HepG2 (cell line): Measurements from ENCODE around the gene LIN7A. TPM values are rescaled to one million over a fixed set of nuclear protein-coding genes. Genes with fewer than 3 reads are reported as not detected.

Source experiments
- MATR3 ChIP-seq: sonication (generic); formaldehyde crosslinking; IDR thresholded peaks from 2 replicates; pipeline ENCODE4 v1.4.0; 2020; ENCODE audit warnings: missing genetic modification reagents
- PITX1 ChIP-seq: sonication (generic); formaldehyde crosslinking; IDR thresholded peaks from 2 replicates; pipeline ENCODE4 v1.5.1; 2020; ENCODE audit warnings: mild to moderate bottlenecking, missing genetic modification reagents
- PLRG1 ChIP-seq: fragments of 450-650 bp; conservative IDR thresholded peaks from 2 replicates; pipeline ENCODE4 v1.6.1; 2016
- SKI ChIP-seq: fragments of 450-650 bp; IDR thresholded peaks from one replicate; pipeline ENCODE4 v1.6.1; 2018; ENCODE audit warnings: mild to moderate bottlenecking; ENCODE audit not compliant: partially characterized antibody
- SYNCRIP ChIP-seq: fragments of 200-400 bp; formaldehyde crosslinking; IDR thresholded peaks from 2 replicates; pipeline ENCODE4 v1.6.1; 2018; ENCODE audit warnings: mild to moderate bottlenecking, low read depth, low read length; ENCODE audit not compliant: insufficient read depth
- TAF1 ChIP-seq: sonication (generic); formaldehyde crosslinking; IDR thresholded peaks from 2 replicates; pipeline ENCODE4 v1.4.0; 2020; ENCODE audit warnings: missing genetic modification reagents
- TAF15 ChIP-seq: fragments of 200-400 bp; formaldehyde crosslinking; IDR thresholded peaks from one replicate; pipeline ENCODE4 v1.6.1; 2018; ENCODE audit warnings: mild to moderate bottlenecking, low read depth, low read length; ENCODE audit not compliant: poor library complexity, severe bottlenecking
- ZNF121 ChIP-seq: sonication (generic); formaldehyde crosslinking; IDR thresholded peaks from 2 replicates; pipeline ENCODE4 v1.5.0; 2020; ENCODE audit warnings: mild to moderate bottlenecking, missing genetic modification reagents
- ZNF274 ChIP-seq: sonication (generic); formaldehyde crosslinking; IDR thresholded peaks from 2 replicates; pipeline ENCODE4 v1.5.1; 2020; ENCODE audit warnings: mild to moderate bottlenecking, missing genetic modification reagents
- ZNF460 ChIP-seq: sonication (generic); formaldehyde crosslinking; IDR thresholded peaks from 2 replicates; pipeline ENCODE4 v1.5.1; 2020; ENCODE audit warnings: missing genetic modification reagents, mild to moderate bottlenecking, borderline replicate concordance
- ZNF530 ChIP-seq: sonication (generic); formaldehyde crosslinking; IDR thresholded peaks from 2 replicates; pipeline ENCODE4 v1.5.0; 2020; ENCODE audit warnings: low read depth, mild to moderate bottlenecking, missing genetic modification reagents
- ZNF552 ChIP-seq: sonication (generic); formaldehyde crosslinking; IDR thresholded peaks from 2 replicates; pipeline ENCODE4 v1.9.0; 2022; ENCODE audit warnings: missing genetic modification reagents, mild to moderate bottlenecking, borderline replicate concordance
- ZNF577 ChIP-seq: sonication (generic); formaldehyde crosslinking; IDR thresholded peaks from 2 replicates; pipeline ENCODE4 v1.4.0; 2020; ENCODE audit warnings: mild to moderate bottlenecking, low read depth, missing genetic modification reagents, borderline replicate concordance
- ZNF749 ChIP-seq: sonication (generic); formaldehyde crosslinking; IDR thresholded peaks from 2 replicates; pipeline ENCODE4 v1.8.0; 2022; ENCODE audit warnings: mild to moderate bottlenecking, missing genetic modification reagents, moderate library complexity, borderline replicate concordance
- ZNF768 ChIP-seq: sonication (generic); formaldehyde crosslinking; IDR thresholded peaks from 2 replicates; pipeline ENCODE4 v1.4.0; 2020; ENCODE audit warnings: missing genetic modification reagents
- ZNF776 ChIP-seq: sonication (generic); formaldehyde crosslinking; IDR thresholded peaks from 2 replicates; pipeline ENCODE4 v1.4.0; 2020; ENCODE audit warnings: mild to moderate bottlenecking, missing genetic modification reagents
- polyA plus RNA-seq, 8 experiments: library from polyadenylated mRNA; depleted of rRNA in 3 of 8; stranded (reverse) in 7 of 8; unstranded in 1 of 8; fragments of >200 nt; fragmentation: Illumina TruSeq in 4 of 8; extraction: Trizol in 4 of 8; gene quantifications; 2 replicates each; pipeline versions ENCODE4 v1.2.1 to v1.2.3, GENCODE V29; 2011 to 2016; ENCODE audit warnings: low read depth in 4 of 8, missing spikeins in 1 of 8, mixed read lengths in 1 of 8; ENCODE audit not compliant: insufficient read depth in 1 of 8
- total RNA-seq, 5 experiments: library from RNA; depleted of rRNA; stranded (reverse); fragments of >200 nt; fragmentation: Illumina TruSeq; extraction: Trizol; gene quantifications; 2 replicates each; pipeline ENCODE4 v1.2.3, GENCODE V29; 2016; ENCODE audit warnings: low read depth in 1 of 5
- TF ChIP-seq, protein P1 (sequence below): sonication (generic); formaldehyde crosslinking; IDR thresholded peaks from 2 replicates; pipeline ENCODE4 v1.5.0; 2020; ENCODE audit warnings: missing genetic modification reagents
- TF ChIP-seq, protein P2 (sequence below): fragments of 450-650 bp; IDR thresholded peaks from 2 replicates; pipeline ENCODE4 v1.6.1; 2017
- TF ChIP-seq, protein P3 (sequence below): conservative IDR thresholded peaks from 2 replicates; pipeline ENCODE4 v1.6.1; 2018; ENCODE audit warnings: missing genetic modification reagents
- TF ChIP-seq, protein P4 (sequence below): sonication (generic); formaldehyde crosslinking; IDR thresholded peaks from 2 replicates; pipeline ENCODE4 v1.4.0; 2020; ENCODE audit warnings: missing genetic modification reagents

LIN7A gene
- total and polyA plus RNA-seq, 2 of the 13 experiments (the other 11 are each of a cell fraction or from before 2014, with no cell fraction given): 18.5 to 19.2 TPM

DNA sequence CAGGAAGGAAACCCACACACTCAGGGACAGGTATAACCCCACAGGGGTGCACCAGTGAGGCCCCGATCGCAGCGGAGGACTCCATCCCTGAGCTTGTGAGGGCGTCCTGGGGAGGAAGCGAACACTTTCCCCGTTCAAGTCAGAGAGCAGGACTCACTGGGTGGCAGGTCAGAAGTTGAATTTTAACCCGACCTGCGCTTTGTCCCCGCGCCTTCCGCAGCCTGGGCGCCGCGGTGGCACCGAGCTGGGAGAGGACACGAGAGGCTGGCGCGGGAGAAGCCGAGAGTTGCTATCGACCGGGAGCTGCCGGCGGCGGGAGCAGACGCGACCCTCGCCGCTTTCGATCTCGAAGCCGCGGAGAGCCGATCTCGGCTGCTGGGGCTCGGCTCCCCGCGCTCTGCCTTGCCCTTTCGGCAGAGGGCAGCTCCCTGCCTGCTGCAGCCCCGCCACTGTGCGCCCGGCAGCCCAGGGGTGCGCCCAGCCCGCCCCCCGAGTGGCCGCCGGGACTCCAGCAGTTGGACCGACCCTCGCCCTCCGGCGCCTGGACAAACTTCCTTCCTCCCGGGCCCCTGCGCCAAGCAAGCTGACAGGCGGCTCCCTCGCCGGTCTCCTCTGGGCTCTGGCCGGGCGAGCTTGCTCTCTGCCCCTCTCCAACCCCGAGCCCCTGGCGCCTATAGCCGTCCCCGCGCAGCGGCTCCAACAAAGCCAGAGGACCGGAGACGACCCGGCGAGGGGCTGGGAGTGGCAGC lies 918 bp downstream of the LIN7A start (continued):
- TF ChIP-seq ZNF768 (CRISPR knock-in tag): peak; percentile 36; the same call in 1 of the 2 replicates
- TF ChIP-seq, protein P1, sequence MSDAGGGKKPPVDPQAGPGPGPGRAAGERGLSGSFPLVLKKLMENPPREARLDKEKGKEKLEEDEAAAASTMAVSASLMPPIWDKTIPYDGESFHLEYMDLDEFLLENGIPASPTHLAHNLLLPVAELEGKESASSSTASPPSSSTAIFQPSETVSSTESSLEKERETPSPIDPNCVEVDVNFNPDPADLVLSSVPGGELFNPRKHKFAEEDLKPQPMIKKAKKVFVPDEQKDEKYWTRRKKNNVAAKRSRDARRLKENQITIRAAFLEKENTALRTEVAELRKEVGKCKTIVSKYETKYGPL: no peak
- TF ChIP-seq ZNF121 (CRISPR knock-in tag): no peak; the same call in 1 of the 2 replicates
- TF ChIP-seq PLRG1: no peak
- TF ChIP-seq MATR3: no peak
- no peak for TF ChIP-seq SYNCRIP
- TF ChIP-seq ZNF776 (CRISPR knock-in tag): peak; percentile 76
- TF ChIP-seq, protein P2, sequence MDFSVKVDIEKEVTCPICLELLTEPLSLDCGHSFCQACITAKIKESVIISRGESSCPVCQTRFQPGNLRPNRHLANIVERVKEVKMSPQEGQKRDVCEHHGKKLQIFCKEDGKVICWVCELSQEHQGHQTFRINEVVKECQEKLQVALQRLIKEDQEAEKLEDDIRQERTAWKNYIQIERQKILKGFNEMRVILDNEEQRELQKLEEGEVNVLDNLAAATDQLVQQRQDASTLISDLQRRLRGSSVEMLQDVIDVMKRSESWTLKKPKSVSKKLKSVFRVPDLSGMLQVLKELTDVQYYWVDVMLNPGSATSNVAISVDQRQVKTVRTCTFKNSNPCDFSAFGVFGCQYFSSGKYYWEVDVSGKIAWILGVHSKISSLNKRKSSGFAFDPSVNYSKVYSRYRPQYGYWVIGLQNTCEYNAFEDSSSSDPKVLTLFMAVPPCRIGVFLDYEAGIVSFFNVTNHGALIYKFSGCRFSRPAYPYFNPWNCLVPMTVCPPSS: no peak
- TF ChIP-seq TAF1 (CRISPR knock-in tag): peak; percentile 84
- TF ChIP-seq ZNF577 (CRISPR knock-in tag): no peak
- TF ChIP-seq ZNF530: no peak
- TF ChIP-seq ZNF749 (CRISPR knock-in tag): no peak; the same call in 1 of the 2 replicates
- TF ChIP-seq TAF15: no peak
- TF ChIP-seq ZNF274 (CRISPR knock-in tag): no peak
- TF ChIP-seq, protein P3, sequence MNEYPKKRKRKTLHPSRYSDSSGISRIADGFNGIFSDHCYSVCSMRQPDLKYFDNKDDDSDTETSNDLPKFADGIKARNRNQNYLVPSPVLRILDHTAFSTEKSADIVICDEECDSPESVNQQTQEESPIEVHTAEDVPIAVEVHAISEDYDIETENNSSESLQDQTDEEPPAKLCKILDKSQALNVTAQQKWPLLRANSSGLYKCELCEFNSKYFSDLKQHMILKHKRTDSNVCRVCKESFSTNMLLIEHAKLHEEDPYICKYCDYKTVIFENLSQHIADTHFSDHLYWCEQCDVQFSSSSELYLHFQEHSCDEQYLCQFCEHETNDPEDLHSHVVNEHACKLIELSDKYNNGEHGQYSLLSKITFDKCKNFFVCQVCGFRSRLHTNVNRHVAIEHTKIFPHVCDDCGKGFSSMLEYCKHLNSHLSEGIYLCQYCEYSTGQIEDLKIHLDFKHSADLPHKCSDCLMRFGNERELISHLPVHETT (CRISPR knock-in tag): no peak
- TF ChIP-seq, protein P4, sequence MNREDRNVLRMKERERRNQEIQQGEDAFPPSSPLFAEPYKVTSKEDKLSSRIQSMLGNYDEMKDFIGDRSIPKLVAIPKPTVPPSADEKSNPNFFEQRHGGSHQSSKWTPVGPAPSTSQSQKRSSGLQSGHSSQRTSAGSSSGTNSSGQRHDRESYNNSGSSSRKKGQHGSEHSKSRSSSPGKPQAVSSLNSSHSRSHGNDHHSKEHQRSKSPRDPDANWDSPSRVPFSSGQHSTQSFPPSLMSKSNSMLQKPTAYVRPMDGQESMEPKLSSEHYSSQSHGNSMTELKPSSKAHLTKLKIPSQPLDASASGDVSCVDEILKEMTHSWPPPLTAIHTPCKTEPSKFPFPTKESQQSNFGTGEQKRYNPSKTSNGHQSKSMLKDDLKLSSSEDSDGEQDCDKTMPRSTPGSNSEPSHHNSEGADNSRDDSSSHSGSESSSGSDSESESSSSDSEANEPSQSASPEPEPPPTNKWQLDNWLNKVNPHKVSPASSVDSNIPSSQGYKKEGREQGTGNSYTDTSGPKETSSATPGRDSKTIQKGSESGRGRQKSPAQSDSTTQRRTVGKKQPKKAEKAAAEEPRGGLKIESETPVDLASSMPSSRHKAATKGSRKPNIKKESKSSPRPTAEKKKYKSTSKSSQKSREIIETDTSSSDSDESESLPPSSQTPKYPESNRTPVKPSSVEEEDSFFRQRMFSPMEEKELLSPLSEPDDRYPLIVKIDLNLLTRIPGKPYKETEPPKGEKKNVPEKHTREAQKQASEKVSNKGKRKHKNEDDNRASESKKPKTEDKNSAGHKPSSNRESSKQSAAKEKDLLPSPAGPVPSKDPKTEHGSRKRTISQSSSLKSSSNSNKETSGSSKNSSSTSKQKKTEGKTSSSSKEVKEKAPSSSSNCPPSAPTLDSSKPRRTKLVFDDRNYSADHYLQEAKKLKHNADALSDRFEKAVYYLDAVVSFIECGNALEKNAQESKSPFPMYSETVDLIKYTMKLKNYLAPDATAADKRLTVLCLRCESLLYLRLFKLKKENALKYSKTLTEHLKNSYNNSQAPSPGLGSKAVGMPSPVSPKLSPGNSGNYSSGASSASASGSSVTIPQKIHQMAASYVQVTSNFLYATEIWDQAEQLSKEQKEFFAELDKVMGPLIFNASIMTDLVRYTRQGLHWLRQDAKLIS: peak; percentile 59; the same call in 1 of the 2 replicates
- peak; percentile 37; the same call in 1 of the 2 replicates for TF ChIP-seq ZNF460
- TF ChIP-seq ZNF552 (CRISPR knock-in tag): no peak
- peak; percentile 29; the same call in 1 of the 2 replicates for TF ChIP-seq PITX1 (CRISPR knock-in tag)
- peak; percentile 64 for TF ChIP-seq SKI
